Measurements from ENCODE around the gene CD52. TPM values are rescaled to one million over a fixed set of nuclear protein-coding genes. Genes with fewer than 3 reads are reported as not detected.

Gene CD52
- total RNA-seq, 2 experiments from 2014 or later: 324 to 344 TPM

GRCh38 chr1:26352338-26352679 is 34.6 kb downstream of the CD52 start:
- H3K9me3 Mint-ChIP-seq: no peaks in the 10 kb centered on the region
- CTCF ChIA-PET: interaction anchor here (1.0 to 1.9 kb wide), 2 partner anchors 11 to 12 kb away, joined by 3 to 7 read pairs; no protein-coding TSS in a partner anchor
- H3K4me3 Mint-ChIP-seq: no peak overlapping the region
- ATAC-seq: no peak
- H3K27ac Mint-ChIP-seq: no peak overlapping the region
- no peaks in the 10 kb centered on the region for H3K36me3 Mint-ChIP-seq (ENCODE audit: low read depth)
- DNase-seq: no peak
- no peaks in the 10 kb centered on the region for H3K27me3 Mint-ChIP-seq
- H3K4me1 Mint-ChIP-seq (ENCODE audit: low read depth): no peaks in the 10 kb centered on the region
- intact Hi-C loops (cut with micrococcal nuclease): no loop called here
- POLR2A ChIA-PET: interaction anchor here (0.6 to 0.7 kb wide), 2 partner anchors 14 to 19 kb away, joined by 3 read pairs; no protein-coding TSS in a partner anchor
- no peak for TF ChIP-seq CTCF (IDR thresholded peaks at IDR 0.05)

- no peaks in the 10 kb centered on the region for H3K9me3 Mint-ChIP-seq
- ATAC-seq: no peak
- no peak for DNase-seq
- no peaks in the 10 kb centered on the region for H3K27me3 Mint-ChIP-seq
- no peak for TF ChIP-seq CTCF (IDR thresholded peaks at IDR 0.05)
- intact Hi-C loops (cut with micrococcal nuclease): no loop called here
- H3K4me1 Mint-ChIP-seq (ENCODE audit: low read depth): peaks cover under 1% of the 10 kb centered on the region
- ChIA-PET CTCF (interaction anchor here (1.1 to 1.9 kb wide), 2 partner anchors 11 to 69 kb away, joined by 3 to 7 read pairs; no protein-coding TSS in a partner anchor), POLR2A (no interaction called here)
- H3K36me3 Mint-ChIP-seq (ENCODE audit: low read depth): no peaks in the 10 kb centered on the region
- no peak overlapping the region for H3K27ac Mint-ChIP-seq
- H3K4me3 Mint-ChIP-seq: no peak overlapping the region
Observed at GRCh38 chr1:26353210-26353859, 35.6 kb downstream of the CD52 start.

GRCh38 chr1:26353976-26354820 is 36.4 kb downstream of the CD52 start, which contains the start of gene CRYBG2:
Gene CRYBG2 (minus strand): TSS chr1:26354130. CDS start chr1:26346657, 7,473 bp downstream.
- H3K27ac Mint-ChIP-seq: no peak within 1 kb of the TSS
- H3K9me3 Mint-ChIP-seq: no peaks in the 10 kb centered on the region
- POLR2A ChIA-PET: interaction anchor here (0.8 to 1.0 kb wide), 2 partner anchors 9 to 11 kb away, joined by 3 to 5 read pairs; no protein-coding TSS in a partner anchor
- CTCF ChIA-PET: interaction anchor here (1.1 to 1.4 kb wide), 5 partner anchors 10 to 185 kb away, joined by 3 to 8 read pairs (median 3); partner anchors contain the start of gene ZNF593
- intact Hi-C loops (cut with micrococcal nuclease): no loop called here
- DNase-seq: no peak
- no peak within 1 kb of the TSS for H3K4me3 Mint-ChIP-seq
- H3K4me1 Mint-ChIP-seq (ENCODE audit: low read depth): peaks cover 9% of the 10 kb centered on the region
- no peak for TF ChIP-seq CTCF (IDR thresholded peaks at IDR 0.05)
- ATAC-seq: no peak
- H3K27me3 Mint-ChIP-seq: no peaks in the 10 kb centered on the region
- H3K36me3 Mint-ChIP-seq (ENCODE audit: low read depth): no peaks in the 10 kb centered on the region

- H3K36me3 Mint-ChIP-seq (ENCODE audit: low read depth): no peaks in the 10 kb centered on the region
- no peaks in the 10 kb centered on the region for H3K27me3 Mint-ChIP-seq
- ChIA-PET CTCF (interaction anchor here (1.2 to 1.4 kb wide), 4 partner anchors 9 to 185 kb away, joined by 3 to 8 read pairs (median 4); partner anchors contain the start of gene ZNF593), POLR2A (interaction anchor here (0.8 to 1.0 kb wide), 2 partner anchors 9 to 11 kb away, joined by 3 to 5 read pairs; no protein-coding TSS in a partner anchor)
- TF ChIP-seq CTCF (IDR thresholded peaks at IDR 0.05): no peak
- peaks cover 16% of the 10 kb centered on the region for H3K4me1 Mint-ChIP-seq (ENCODE audit: low read depth)
- intact Hi-C loops (cut with micrococcal nuclease): loop anchor here (5.0 kb wide), 1 partner anchor 37 kb away; no protein-coding TSS in a partner anchor
- DNase-seq (no peak), ATAC-seq (no peak)
- H3K9me3 Mint-ChIP-seq: no peaks in the 10 kb centered on the region
- no peak overlapping the region for H3K27ac Mint-ChIP-seq
- H3K4me3 Mint-ChIP-seq: no peak overlapping the region
Observed at GRCh38 chr1:26354972-26355371, 37.2 kb downstream of the CD52 start.
